Stimulated activated CD8-positive, alpha-beta memory T cell treated with anti-CD3 and anti-CD28 coated beads, Interleukin-7, amount 100 ng/mL, for 48 hours (primary cell): ENCODE data around the gene CAPRIN2.
A peak's percentile ranks its signal among the peaks of the same experiment; 100 is the strongest.

ENCODE experiments used
- DNase-seq, 2 donors: peaks; one replicate each; pipeline ENCODE4 v3.0.0-alpha.2; 2020; ENCODE audit warnings: low read depth in 1 of 2; ENCODE audit errors: extremely low read depth in 1 of 2

CAPRIN2 gene, protein sequence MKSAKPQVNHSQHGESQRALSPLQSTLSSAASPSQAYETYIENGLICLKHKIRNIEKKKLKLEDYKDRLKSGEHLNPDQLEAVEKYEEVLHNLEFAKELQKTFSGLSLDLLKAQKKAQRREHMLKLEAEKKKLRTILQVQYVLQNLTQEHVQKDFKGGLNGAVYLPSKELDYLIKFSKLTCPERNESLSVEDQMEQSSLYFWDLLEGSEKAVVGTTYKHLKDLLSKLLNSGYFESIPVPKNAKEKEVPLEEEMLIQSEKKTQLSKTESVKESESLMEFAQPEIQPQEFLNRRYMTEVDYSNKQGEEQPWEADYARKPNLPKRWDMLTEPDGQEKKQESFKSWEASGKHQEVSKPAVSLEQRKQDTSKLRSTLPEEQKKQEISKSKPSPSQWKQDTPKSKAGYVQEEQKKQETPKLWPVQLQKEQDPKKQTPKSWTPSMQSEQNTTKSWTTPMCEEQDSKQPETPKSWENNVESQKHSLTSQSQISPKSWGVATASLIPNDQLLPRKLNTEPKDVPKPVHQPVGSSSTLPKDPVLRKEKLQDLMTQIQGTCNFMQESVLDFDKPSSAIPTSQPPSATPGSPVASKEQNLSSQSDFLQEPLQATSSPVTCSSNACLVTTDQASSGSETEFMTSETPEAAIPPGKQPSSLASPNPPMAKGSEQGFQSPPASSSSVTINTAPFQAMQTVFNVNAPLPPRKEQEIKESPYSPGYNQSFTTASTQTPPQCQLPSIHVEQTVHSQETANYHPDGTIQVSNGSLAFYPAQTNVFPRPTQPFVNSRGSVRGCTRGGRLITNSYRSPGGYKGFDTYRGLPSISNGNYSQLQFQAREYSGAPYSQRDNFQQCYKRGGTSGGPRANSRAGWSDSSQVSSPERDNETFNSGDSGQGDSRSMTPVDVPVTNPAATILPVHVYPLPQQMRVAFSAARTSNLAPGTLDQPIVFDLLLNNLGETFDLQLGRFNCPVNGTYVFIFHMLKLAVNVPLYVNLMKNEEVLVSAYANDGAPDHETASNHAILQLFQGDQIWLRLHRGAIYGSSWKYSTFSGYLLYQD

DNA sequence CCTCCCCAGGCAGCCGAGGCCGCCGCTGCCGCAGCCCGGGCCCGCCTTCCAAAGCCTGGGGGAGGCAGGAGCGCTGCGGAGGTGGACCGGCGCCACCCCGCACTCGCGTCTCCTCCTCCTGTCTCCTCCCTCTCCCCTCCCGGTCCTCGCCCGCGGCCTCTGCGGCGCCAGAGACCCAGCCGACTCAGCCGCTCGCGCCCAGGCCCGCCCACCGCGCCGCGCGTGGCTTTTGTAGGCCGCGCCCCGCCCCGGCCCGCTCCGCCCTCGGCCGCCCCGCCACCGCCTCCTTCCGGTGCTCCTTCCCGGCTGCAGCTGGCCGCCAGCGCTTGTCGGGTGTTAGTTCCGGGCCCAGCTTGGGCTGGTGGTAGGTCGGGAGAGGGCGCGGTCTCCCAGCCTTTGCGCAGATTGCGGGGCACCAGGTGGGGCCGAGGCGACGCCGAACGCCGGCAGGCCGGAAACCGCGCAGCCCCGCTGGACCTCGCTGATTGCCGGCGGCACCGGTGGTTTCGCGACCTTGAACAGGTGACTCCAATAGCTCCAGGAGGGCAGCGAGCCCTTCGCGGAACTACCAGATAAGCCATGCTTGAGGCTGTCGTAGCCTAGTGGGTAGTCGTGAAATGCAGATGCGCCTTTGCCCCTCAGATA lies at the start of gene CAPRIN2:
Gene CAPRIN2 (minus strand): TSS at position 202 of the 645 bp plus-strand sequence. CDS start 1,431 bp downstream, outside the sequence.
- DNase-seq: peak; percentile 89

DNA sequence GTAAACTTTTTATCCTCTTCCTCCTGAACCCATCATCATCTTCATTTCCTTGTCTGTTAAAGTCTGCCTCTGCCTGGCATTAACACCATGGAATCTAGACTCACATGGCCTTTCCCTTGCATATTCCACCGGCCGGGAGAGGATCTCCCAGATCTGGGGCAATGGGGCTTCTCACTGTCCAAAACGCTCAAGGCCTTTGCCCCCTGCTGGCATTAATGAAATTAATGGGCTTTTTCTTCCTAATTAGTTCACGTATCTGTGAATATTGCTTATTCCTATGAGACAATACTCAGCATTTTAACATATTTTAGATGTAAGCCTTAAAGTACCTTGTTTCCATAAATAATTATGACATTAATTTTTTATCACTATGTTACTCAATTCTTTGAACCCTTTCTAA lies 42.9 kb upstream of the CAPRIN2 start:
- DNase-seq: no peak

DNA sequence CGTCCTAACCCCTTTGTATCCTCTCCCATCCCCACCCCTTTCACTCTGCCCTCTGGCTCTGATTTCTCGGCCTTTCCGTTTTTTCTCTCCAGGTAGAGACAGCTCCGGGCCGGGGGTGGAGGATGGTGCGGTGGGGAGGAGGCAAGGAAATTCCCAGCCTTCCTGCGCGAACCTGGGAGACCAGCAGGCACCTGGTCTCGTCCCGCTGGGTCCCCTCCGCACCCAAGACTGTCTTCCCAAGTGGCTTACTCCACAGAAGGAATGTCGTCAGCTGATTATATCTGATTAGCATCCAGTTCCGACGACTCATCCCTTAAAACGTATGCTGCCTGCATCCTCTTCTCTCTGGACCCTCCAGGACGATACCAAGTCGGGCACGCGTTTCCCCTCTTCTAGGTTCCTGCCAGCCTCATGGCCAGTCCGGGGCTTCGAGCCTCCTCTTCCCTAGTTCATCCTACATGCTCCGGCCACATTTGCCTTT lies 42.2 kb upstream of the CAPRIN2 start:
- no peak for DNase-seq

DNA sequence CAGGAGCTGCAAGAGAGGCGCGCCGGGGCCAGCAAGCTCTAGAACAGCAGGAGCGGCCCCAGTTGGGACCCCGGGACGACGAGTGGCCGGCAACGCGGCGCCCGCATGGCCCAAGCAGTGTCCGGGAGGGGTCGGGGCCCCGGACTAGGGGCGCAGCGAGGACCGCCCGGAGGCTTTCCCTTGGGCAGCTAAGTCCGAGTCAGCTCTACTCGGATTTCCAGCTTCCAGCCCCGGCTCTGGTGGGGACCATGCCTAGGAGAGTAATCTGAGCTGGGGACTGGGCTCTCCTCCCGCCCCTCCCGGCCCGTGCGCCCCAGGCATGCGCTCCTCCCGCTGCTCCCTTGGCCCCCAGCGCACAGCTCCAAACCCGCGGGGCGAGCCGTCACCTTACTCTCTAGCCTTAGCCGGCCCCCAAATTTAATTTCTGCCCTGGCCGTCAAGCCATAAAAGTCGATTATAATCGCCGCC lies 41.6 kb upstream of the CAPRIN2 start:
- no peak for DNase-seq

DNA sequence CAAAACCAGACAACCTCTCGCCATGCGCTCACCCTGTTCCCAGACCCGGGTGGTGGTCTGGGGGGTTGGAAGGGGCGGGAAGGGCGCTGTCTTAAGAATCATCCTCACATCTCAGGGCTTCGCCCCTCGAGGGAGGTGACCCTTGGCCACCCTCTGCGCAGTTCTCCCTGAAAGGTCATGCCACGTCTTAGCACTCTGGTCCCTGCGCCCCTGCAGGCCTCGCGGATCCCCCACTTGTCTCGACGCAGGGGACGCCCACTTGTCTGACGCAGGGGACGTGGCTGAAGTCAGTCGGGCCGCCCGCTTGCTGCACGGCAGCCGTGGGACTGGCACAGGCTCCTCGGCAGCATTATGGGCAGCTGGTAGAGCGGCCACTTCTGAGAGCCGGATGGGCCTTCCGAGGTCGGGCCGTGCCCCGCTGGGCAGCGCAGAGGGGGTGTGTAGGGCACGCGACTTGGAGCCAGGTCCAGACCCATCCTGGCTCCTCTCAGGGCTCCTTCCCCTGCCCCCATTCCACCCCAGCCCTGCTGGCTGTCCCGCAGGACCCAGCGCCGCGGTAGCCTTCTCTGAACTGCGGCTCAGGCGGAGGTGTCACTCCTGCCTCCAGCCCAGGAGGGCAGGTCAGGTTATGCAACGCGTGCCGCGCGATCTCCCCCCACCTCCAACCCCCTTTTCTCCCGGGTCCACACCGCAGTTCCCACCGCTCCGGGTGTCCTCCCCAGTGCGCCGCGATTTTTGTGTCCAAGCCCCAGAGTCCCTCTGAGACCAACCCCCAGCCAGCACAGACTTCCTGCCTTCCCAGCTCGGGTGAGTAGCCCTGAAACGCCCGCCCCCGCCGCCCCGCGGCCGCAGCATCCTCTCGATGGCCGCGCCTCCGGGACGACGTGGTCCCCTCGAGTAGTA lies 40.9 kb upstream of the CAPRIN2 start:
- DNase-seq: peak; percentile 67 to 80

DNA sequence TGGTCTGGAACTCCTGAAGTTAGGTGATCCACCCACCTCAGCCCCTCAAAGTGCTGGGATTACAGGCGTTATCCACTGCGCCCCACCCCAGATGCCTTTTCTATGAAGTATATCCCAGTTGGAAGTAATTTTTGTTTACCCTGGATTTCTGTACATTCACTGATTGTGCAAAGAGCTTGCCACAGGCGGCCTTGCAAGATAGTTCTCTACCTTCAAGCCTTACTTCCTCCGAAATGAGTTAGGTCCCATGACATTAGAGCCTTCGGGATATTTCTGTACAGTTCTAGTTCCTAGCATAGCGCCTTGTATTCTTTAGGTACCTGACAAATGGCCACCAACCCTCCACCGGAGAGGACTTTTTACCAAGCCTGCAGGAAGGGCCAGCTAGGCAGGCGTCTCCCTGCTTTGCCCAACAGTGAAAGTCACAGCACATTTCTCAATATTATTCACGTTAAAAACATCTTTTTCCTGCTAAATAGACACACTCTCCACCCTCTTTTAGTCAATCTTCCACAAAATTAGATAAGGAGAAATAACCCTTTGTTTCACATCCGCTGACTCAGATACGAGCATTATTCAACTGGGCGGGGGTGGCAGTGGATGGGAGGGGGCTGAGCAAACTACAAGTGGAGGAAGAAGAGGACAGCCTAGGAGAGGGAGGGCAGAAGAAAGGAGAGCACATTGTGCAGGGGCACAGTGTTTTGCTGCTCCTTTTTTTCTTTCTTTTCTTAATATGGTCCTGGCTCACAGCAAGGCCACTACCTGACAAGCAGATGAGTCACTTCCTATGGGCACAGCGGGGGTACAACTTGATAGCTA lies 40.0 kb upstream of the CAPRIN2 start:
- DNase-seq: peak in 1 of 2 donors; percentile 43

DNA sequence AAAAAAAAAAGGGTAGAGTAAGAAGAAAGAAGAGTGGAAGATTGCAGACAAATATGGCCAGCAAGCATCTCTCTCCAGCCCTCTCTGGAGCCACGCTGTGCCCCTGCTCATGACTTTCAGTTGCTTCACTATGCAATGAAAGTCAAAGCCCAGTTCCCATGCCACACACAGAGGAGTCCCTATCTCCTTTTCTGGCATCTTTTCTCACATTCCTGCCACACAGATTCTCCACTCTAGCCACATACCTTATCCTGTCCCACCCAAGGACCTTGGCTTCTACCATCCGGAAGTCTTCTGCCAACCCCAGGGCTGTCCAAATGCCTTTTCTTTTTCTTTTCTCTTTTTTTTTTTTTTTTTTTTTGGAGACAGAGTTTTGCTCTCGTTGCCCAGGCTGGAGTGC lies 39.3 kb upstream of the CAPRIN2 start:
- DNase-seq: no peak

DNA sequence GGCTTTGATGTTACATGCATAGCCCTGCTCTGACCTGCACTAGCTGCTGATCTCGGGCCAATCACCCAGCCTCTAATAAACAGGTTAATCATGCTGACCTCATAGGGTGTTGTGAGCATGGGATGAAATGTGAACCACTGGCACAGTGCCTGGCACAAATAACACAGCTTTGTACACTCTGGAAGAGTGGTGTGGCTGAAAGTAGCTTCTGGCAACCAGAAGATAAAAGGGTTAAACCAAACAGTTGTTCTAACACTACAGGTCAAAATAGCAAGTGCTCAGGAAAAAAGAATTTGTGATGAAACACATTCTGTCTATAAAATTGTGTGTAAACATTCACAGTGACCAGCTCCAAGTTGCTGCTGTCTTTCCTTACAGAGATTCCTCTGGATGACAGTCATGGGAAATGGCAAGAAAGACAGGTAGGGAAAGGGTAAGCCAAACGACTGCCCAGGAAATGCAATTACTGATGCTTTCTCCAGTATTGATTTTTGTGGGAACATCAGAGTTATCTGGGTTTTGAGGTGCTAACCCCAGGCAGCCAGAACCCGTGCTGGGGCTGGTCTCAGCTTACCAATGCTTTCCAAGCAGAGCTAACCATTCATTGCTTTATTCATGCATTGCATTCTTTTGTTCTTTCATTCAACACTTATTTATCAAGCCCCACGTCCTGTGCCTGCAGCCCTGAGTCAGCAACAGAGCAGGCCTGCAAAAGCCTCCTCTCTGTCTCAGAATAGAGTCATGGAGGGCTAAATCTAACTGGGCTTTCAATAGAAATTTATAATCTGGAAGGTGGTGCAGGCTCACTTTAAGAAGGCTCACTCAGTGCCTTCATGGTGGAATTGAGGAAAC lies 38.1 kb upstream of the CAPRIN2 start:
- no peak for DNase-seq

DNA sequence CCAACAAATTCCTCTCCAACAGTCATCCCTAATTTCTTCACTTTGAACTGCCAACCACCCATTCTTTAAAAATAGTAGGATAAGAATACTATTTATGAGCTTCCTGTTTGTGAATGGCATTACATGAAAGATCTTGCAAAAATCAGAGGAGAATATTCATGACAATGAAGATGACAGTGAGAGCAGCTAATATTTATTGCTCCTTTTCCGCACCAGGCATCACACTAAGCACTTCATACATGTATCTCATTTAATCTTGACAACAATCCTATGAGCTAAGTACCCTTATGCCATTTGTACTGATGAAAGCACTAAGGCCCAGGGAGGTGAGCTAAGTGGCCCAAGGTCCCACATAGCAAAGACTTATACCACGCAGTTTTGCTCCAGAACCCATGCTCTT lies 37.3 kb upstream of the CAPRIN2 start:
- DNase-seq: no peak

DNA sequence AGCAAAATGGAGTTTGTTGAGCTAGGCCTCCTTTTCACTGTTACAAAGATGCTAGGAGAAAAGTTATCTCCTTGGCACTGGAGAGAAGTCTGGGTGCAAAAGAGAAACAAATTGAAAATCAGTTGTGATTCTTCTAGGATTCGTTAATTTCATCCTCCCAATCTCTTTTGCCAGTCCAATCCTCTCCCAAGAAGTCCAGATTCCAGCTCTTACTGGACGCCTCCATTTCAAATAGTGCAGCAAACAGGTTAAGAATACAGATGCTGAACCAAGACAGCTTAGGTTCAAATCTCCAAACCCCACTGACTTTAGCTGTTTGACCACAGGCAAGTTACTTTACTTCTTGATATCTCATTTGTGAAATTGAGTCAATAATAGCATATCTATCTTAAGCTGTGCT lies 34.0 kb upstream of the CAPRIN2 start:
- no peak for DNase-seq

DNA sequence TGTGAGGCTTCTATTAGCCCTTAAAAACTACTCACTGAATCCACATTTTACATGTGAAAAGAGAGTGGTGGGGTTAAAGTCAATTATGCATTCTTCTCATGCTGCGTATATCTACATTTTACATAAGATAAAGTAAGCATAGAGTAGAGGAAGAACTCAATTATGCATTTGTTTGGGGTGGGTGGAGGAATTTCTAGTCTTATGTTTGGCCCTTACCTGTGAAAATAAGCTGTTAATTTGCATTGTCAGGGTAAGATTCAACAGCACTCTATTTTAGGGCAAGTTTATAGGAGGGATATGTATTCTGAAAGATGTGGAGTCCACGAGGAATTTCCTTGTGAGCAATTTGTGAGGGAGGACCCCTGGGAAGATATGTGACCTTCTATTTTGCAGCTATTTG lies 30.9 kb upstream of the CAPRIN2 start:
- DNase-seq: no peak

DNA sequence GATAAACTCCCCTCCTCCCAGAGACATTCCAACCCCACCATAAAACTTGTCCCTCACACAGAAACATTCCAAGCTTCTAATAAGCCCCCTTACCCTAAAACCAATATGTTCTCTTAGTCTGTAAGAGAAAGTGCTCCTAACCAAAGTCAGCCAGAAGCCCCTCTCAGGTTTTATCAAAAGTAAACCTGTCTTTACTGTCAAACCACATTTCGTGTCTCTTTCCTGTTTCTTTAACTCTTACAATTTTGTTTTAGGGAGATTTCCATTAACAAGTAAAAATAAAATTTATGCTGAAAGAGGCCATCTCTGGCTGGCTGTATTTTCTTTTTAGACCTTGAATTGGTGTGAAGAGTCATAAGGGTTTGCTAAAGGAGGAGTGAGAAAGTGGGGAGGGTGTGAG lies 29.8 kb upstream of the CAPRIN2 start:
- no peak for DNase-seq

DNA sequence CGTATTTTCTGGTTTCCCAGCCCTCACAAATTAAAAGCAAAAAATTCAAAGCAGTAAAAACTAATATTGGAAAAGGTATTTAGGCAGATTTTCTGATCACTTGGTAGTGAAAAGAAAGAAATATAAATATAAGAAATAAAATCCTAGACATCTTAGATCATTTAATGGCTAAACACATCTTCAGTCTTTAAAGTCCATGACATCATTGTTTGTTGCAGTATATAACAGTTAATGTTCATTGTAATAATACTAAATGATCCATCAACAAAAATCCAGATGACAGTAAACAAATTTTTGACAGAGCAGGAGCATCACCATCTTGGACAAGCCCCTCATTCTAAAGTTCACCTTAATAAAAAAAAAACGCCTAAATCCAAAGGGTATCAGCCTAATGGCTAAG lies 29.2 kb upstream of the CAPRIN2 start:
- no peak for DNase-seq

DNA sequence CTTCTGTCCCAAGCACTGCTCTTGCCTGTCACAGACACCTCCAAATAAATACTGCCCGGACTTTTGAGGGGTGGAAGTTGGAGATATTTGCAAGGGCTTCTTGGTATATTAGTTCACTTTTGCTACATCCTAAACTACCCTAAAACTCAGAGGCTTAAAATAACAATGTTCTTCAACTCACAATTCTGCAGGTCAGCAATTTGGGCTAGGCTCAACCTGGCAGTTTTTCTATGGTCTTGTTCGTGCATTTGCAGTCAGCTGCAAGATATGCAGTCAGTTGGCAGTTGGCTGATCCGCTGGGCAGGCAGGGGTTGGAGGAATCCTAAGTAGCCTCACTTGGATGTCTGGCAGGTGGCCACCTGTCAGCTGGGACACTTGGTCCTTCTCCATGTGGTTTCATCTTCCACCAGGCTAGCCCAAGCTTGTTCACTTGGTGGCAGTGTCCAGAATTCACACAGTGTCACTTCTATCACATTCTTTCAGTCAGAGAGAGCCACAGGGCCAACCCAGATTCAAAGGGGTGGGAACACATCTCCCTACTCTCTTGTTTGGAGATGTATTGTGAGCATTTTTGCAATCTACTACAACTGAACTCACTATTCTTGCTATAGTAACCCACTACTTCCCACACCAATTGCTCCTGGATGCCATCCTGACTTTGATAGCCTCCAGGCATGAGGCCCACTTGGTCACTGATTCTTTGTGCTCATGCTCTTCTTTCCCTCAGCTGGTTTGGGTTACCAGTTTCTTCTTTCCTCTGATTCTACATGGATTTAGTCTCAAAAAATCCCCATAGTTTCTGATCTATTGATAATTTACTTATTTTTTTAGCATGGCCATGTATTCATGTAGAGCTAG lies 27.8 kb upstream of the CAPRIN2 start:
- no peak for DNase-seq

DNA sequence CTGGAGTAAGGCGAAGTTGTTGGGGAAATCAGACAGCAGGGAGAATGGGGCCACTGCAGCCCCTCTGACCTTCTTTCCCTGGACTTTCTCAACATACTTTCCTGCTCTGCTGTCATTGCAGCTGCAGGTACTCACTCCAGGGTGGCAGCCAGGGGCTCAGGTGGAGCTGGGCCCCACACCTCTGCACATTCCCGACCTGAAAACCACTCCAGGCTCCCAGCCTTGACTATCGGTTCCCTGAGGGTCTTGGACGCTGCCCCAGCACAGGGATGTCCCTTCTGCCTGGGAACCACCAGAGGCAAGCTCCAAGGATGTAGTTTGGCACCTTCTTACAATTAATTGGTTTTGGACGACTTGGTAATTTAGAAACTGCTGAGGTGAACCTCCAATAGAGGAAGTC lies 24.8 kb upstream of the CAPRIN2 start:
- DNase-seq: no peak

DNA sequence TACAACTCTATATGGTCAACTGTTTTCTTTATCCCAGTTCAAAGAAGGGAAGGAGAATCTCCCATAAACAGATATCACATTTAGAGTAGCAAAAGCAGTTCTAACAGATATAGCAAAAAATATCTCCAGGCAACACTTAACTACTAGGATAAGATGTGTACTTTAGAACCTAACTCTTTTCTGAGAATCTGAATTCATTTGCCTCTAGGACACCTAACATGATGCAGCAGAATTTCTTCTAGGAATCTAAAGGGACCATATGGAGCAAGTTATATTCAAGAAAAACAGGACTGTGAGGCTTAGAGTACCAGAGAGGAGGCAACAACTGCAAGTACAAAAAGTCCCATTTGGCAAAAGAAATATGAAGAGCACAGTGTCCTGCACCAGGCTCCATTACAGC lies 24.4 kb upstream of the CAPRIN2 start:
- DNase-seq: no peak

DNA sequence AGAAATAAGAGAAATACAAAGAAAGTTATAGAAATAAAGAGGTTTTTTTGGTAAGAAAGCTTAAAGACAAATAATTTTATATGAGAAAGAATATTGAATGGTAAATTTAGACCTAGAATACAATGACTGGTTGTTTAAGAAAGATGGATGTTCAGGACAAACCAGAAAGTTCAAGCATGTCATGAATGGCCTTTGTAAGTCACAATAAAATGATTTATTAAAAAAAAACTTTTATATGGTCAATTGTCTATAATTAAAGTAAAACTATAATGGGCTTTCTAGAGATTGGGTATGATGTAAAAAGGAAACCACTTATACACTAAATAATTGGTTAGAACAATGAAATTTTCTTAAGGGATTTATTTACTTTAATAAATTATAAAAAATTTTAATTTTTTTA lies 19.8 kb upstream of the CAPRIN2 start:
- no peak for DNase-seq
